Glutamatergic neuron (in vitro differentiated cells): ENCODE results near the gene NXPE4. TPM values are rescaled to one million over a fixed set of nuclear protein-coding genes. Genes with fewer than 3 reads are reported as not detected.

Experiments
- DNase-seq: peaks from one replicate; pipeline ENCODE4 v3.0.0; 2022
- H3K27ac Mint-ChIP-seq: one replicate; pipeline ENCODE4 v1.8.0; 2020; ENCODE audit warnings: mild to moderate bottlenecking, mixed read lengths, inconsistent platforms; ENCODE audit not compliant: unreplicated experiment
- H3K27me3 Mint-ChIP-seq: one replicate; pipeline ENCODE4 v1.8.0; 2020; ENCODE audit warnings: mild to moderate bottlenecking, moderate library complexity, mixed read lengths, inconsistent platforms; ENCODE audit not compliant: unreplicated experiment
- H3K36me3 Mint-ChIP-seq: one replicate; pipeline ENCODE4 v1.8.0; 2020; ENCODE audit warnings: mild to moderate bottlenecking, mixed read lengths, inconsistent platforms; ENCODE audit not compliant: unreplicated experiment
- H3K4me1 Mint-ChIP-seq: one replicate; pipeline ENCODE4 v1.8.0; 2020; ENCODE audit warnings: mild to moderate bottlenecking, low read depth, mixed read lengths, inconsistent platforms; ENCODE audit not compliant: unreplicated experiment
- H3K4me3 Mint-ChIP-seq: one replicate; pipeline ENCODE4 v1.8.0; 2020; ENCODE audit warnings: mild to moderate bottlenecking, mixed read lengths, inconsistent platforms; ENCODE audit not compliant: unreplicated experiment
- H3K9me3 Mint-ChIP-seq: one replicate; pipeline ENCODE4 v1.8.0; 2020; ENCODE audit warnings: mild to moderate bottlenecking, moderate library complexity, mixed read lengths, inconsistent platforms; ENCODE audit not compliant: unreplicated experiment
- CTCF ChIP-seq: fragments of 200-600 bp; sonication (generic); IDR thresholded peaks from one replicate; pipeline ENCODE4 v1.5.0; 2021; ENCODE audit not compliant: partially characterized antibody, unreplicated experiment
- total RNA-seq: library from RNA; stranded (reverse); fragmentation: NEBNext Ultra II Directional; extraction: Animal tissue kit (Norgen Biotek cat#: 25700); gene quantifications from one replicate; pipeline ENCODE4 v1.2.1, GENCODE V29; 2021; ENCODE audit not compliant: unreplicated experiment

The NXPE4 gene
- total RNA-seq, 1 donor from 2014 or later = not detected

- peaks cover 2% of the 10 kb centered on the region for H3K9me3 Mint-ChIP-seq
- TF ChIP-seq CTCF = no peak
- no peaks in the 10 kb centered on the region for H3K27me3 Mint-ChIP-seq
- H3K4me3 Mint-ChIP-seq = no peak overlapping the region
- H3K36me3 Mint-ChIP-seq = no peaks in the 10 kb centered on the region
- H3K27ac Mint-ChIP-seq = no peak overlapping the region
- no peak for DNase-seq
- H3K4me1 Mint-ChIP-seq = no peaks in the 10 kb centered on the region
Measured at GRCh38 chr11:114622858-114623257, 27.3 kb upstream of the NXPE4 start.

- no peak for TF ChIP-seq CTCF
Measured at GRCh38 chr11:114621950-114622809, 26.6 kb upstream of the NXPE4 start.

DNA sequence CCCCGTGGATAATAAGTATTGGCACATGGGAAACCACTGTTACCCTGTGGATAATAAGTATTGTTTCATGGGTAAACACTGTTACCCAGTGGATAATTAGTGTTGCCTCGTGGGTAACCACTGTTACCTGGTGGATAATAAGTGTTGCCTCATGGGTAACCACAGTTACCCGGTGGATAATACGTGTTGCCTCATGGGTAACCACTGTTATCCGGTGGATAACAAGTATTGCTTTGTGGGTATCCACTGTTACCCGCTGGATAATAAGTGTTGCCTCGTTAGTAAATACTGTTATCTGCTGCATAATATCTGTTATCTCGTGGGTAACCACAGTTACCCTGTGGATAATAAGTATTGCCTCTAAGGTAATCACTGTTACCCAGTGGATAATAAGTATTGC lies 25.5 kb upstream of the NXPE4 start:
- H3K27ac Mint-ChIP-seq = no peak overlapping the region
- no peak for TF ChIP-seq CTCF
- H3K9me3 Mint-ChIP-seq = no peaks in the 10 kb centered on the region
- H3K4me1 Mint-ChIP-seq = no peaks in the 10 kb centered on the region
- no peaks in the 10 kb centered on the region for H3K27me3 Mint-ChIP-seq
- H3K4me3 Mint-ChIP-seq = no peak overlapping the region
- DNase-seq = no peak
- no peaks in the 10 kb centered on the region for H3K36me3 Mint-ChIP-seq

More at GRCh38 chr11:114621950-114622809, 26.6 kb upstream of the NXPE4 start:
- Mint-ChIP-seq H3K36me3 (no peaks in the 10 kb centered on the region), H3K4me3 (no peak overlapping the region), H3K27ac (no peak overlapping the region), H3K4me1 (no peaks in the 10 kb centered on the region), H3K9me3 (peaks cover 2% of the 10 kb centered on the region), H3K27me3 (no peaks in the 10 kb centered on the region)
- DNase-seq = no peak

DNA sequence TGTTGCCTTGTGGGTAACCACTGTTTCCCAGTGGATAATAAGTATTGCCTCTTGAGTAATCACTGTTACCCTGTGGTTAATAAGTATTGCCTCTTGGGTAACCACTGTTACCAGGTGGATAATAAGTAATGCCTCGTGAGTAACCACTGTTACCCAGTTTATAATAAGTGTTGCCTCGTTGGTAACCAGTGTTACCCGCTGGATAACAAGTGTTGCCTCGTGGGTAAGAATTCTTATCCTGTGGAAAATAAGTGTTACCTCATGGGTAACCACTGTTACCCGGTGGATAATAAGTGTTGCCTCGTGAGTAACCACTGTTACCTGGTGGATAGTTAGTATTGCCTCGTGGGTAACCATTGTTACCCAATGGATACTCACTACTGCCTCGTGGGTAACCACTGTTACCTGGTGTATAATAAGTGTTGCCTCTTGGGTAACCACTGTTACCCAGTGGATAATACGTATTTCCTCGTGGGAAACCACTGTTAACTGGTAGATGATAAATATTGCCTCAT lies 24.1 kb upstream of the NXPE4 start:
- Mint-ChIP-seq H3K27me3 (no peaks in the 10 kb centered on the region), H3K36me3 (no peaks in the 10 kb centered on the region), H3K4me1 (no peaks in the 10 kb centered on the region), H3K9me3 (no peaks in the 10 kb centered on the region), H3K27ac (no peak overlapping the region), H3K4me3 (no peak overlapping the region)
- TF ChIP-seq CTCF = no peak
- no peak for DNase-seq

- TF ChIP-seq CTCF = no peak
- Mint-ChIP-seq H3K27ac (no peak overlapping the region), H3K9me3 (no peaks in the 10 kb centered on the region), H3K27me3 (no peaks in the 10 kb centered on the region), H3K4me1 (no peaks in the 10 kb centered on the region), H3K36me3 (no peaks in the 10 kb centered on the region), H3K4me3 (no peak overlapping the region)
- DNase-seq = no peak
Measured at GRCh38 chr11:114618139-114618538, 22.6 kb upstream of the NXPE4 start.
